ENCODE data around the gene NUB1.

Gene NUB1

DNA sequence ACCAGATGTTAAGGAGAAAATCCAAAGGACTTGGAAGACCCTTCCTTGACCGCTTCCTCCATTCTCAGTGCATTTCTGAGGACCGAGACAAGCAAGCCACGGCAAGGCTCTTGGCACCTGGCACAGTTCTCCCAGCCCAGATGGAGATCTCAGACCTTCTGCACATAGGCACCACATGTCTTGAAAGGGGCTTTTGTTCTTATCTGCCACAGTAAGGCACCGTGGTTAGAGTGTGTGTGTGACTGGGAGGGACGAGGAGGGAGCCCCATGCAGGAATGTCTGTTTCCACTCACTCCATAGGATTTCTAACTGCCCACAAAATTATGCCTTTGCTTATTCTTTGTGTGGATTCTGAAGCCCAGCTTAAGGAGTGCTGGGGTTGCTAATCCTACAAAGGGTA lies 78.5 kb downstream of the NUB1 start:
- TF ChIP-seq CTCF (IDR thresholded peaks at IDR 0.05; ENCODE audit: low read length) (no peak), EZH2 (IDR thresholded peaks at IDR 0.05; ENCODE audit: borderline replicate concordance, low read length) (no peak)
- Histone ChIP-seq H4K20me1 (ENCODE audit: insufficient read depth, low read length) (no peaks in the 10 kb centered on the region), H3F3A (ENCODE audit: insufficient read depth, low read length) (no peaks in the 10 kb centered on the region), H2AFZ (ENCODE audit: low read length) (no peak overlapping the region), H3K27ac (ENCODE audit: low read depth, low read length, poor library complexity, severe bottlenecking) (no peak overlapping the region), H3K4me1 (ENCODE audit: insufficient read depth, low read length, severe bottlenecking) (no peaks in the 10 kb centered on the region), H3K4me3 (ENCODE audit: low read depth, low read length, poor library complexity, severe bottlenecking) (no peak overlapping the region), H3K4me2 (ENCODE audit: low read length) (no peak overlapping the region), H3K9me3 (ENCODE audit: low read length) (peaks cover 11% of the 10 kb centered on the region), H3K27me3 (ENCODE audit: insufficient read depth, low read length) (peaks cover 26% of the 10 kb centered on the region; the same call in 1 of the 2 replicates), H3K36me3 (ENCODE audit: insufficient read depth, low read length) (no peaks in the 10 kb centered on the region; the same call in 1 of the 2 replicates), H3K79me2 (ENCODE audit: insufficient read depth, low read length) (no peaks in the 10 kb centered on the region), H3K9ac (ENCODE audit: low read length) (no peak overlapping the region), H3K9me2 (ENCODE audit: low read depth, low read length) (no peaks in the 10 kb centered on the region)

GRCh38 chr7:151422212-151422611 lies 80.6 kb downstream of the NUB1 start:
- Histone ChIP-seq H3K4me1 (ENCODE audit: insufficient read depth, low read length, severe bottlenecking) (no peaks in the 10 kb centered on the region), H3K36me3 (ENCODE audit: insufficient read depth, low read length) (no peaks in the 10 kb centered on the region; the same call in 1 of the 2 replicates), H3K9me3 (ENCODE audit: low read length) (peaks cover 11% of the 10 kb centered on the region), H3K9ac (ENCODE audit: low read length) (no peak overlapping the region), H3K4me2 (ENCODE audit: low read length) (no peak overlapping the region), H3F3A (ENCODE audit: insufficient read depth, low read length) (no peaks in the 10 kb centered on the region), H3K9me2 (ENCODE audit: low read depth, low read length) (no peaks in the 10 kb centered on the region), H2AFZ (ENCODE audit: low read length) (no peak overlapping the region), H3K27me3 (ENCODE audit: insufficient read depth, low read length) (peaks cover 24% of the 10 kb centered on the region; the same call in 1 of the 2 replicates), H3K79me2 (ENCODE audit: insufficient read depth, low read length) (no peaks in the 10 kb centered on the region), H3K4me3 (ENCODE audit: low read depth, low read length, poor library complexity, severe bottlenecking) (no peak overlapping the region), H4K20me1 (ENCODE audit: insufficient read depth, low read length) (no peaks in the 10 kb centered on the region), H3K27ac (ENCODE audit: low read depth, low read length, poor library complexity, severe bottlenecking) (no peak overlapping the region)
- no peak for TF ChIP-seq EZH2 (IDR thresholded peaks at IDR 0.05; ENCODE audit: borderline replicate concordance, low read length)
- no peak for TF ChIP-seq CTCF (IDR thresholded peaks at IDR 0.05; ENCODE audit: low read length)

GRCh38 chr7:151423226-151423625 lies 81.6 kb downstream of the NUB1 start:
- no peaks in the 10 kb centered on the region for H4K20me1 ChIP-seq (ENCODE audit: insufficient read depth, low read length)
- TF ChIP-seq EZH2 (IDR thresholded peaks at IDR 0.05; ENCODE audit: borderline replicate concordance, low read length) = no peak
- TF ChIP-seq CTCF (IDR thresholded peaks at IDR 0.05; ENCODE audit: low read length) = no peak
- no peaks in the 10 kb centered on the region for H3F3A ChIP-seq (ENCODE audit: insufficient read depth, low read length)
- no peaks in the 10 kb centered on the region for H3K4me1 ChIP-seq (ENCODE audit: insufficient read depth, low read length, severe bottlenecking)
- no peak overlapping the region for H3K4me3 ChIP-seq (ENCODE audit: low read depth, low read length, poor library complexity, severe bottlenecking)
- no peak overlapping the region for H3K9ac ChIP-seq (ENCODE audit: low read length)
- no peak overlapping the region for H2AFZ ChIP-seq (ENCODE audit: low read length)
- H3K79me2 ChIP-seq (ENCODE audit: insufficient read depth, low read length) = no peaks in the 10 kb centered on the region
- no peaks in the 10 kb centered on the region for H3K9me2 ChIP-seq (ENCODE audit: low read depth, low read length)
- H3K4me2 ChIP-seq (ENCODE audit: low read length) = no peak overlapping the region
- no peaks in the 10 kb centered on the region; the same call in 1 of the 2 replicates for H3K36me3 ChIP-seq (ENCODE audit: insufficient read depth, low read length)
- H3K9me3 ChIP-seq (ENCODE audit: low read length) = peaks cover 11% of the 10 kb centered on the region
- peaks cover 27% of the 10 kb centered on the region; the same call in 1 of the 2 replicates for H3K27me3 ChIP-seq (ENCODE audit: insufficient read depth, low read length)
- no peak overlapping the region for H3K27ac ChIP-seq (ENCODE audit: low read depth, low read length, poor library complexity, severe bottlenecking)
